NCI-H524 (cell line): ENCODE data around the gene OR10G8.
"Not testable (repeated sequence)": the region's sequence is repeated elsewhere in the genome, so short reads cannot be mapped to it uniquely, and the experiment has no call there.

Experiments
- DNase-seq, 2 experiments: peaks; one replicate each; lab custom pipeline; 2025; lab: John Stamatoyannopoulos, UW

Gene OR10G8, protein sequence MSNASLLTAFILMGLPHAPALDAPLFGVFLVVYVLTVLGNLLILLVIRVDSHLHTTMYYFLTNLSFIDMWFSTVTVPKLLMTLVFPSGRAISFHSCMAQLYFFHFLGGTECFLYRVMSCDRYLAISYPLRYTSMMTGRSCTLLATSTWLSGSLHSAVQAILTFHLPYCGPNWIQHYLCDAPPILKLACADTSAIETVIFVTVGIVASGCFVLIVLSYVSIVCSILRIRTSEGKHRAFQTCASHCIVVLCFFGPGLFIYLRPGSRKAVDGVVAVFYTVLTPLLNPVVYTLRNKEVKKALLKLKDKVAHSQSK

DNA sequence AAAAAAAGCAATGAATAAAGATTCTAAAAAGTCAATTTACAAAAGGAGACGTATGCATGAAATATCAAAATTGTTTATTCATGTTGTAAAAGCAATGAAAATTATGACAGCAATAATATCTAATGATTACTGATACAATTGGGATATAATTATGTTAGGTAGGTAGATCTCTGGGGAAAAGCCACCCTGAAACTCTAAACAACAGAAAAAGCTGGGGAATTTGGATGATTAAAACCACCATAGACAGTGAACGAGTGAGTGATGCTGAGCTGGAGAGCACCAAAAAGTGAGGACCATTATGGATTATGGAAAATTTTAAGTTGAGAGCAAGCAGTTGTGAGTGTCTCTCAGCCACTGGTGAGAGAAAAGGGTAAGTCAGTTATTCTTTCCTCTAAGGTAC lies at the start of gene OR10G8:
Gene OR10G8, plus strand, starts transcription at position 301 of the 400 bp plus-strand sequence. CDS start 2,825 bp downstream, outside the sequence.
- no peak for DNase-seq

DNA sequence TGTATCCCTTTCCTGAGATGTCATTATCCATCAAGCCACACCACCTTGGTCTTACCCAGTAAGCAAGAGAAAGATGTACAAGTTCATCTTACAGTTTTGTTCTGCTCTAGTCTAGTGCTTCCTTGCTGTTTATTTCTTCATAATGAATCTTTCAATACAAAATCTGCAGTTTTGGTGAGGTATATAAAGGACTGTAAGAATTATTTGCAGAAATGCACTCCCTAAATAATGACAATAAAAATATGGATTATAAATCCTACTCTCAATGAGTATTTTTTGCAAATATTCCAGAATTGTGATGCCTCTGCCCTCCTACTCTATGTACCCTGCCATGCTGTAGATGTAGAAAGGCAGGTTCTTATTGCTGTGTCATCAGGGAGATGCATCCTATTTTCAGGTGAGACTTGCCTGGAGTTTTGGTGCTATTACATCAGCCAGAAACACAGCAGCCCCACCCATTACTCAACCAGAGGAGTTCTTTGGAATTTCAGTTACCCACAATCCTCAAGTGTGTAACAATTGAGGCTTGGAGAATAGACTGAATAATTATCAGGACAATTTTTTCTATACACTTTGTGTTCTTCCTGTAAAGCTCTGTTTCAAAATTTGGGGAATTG lies 48.8 kb upstream of the OR10G8 start, which contains the start of gene OR10S1:
Gene OR10S1, minus strand, starts transcription at position 51 of the 617 bp plus-strand sequence. CDS start 117 bp downstream, outside the sequence.
- no peak for DNase-seq

DNA sequence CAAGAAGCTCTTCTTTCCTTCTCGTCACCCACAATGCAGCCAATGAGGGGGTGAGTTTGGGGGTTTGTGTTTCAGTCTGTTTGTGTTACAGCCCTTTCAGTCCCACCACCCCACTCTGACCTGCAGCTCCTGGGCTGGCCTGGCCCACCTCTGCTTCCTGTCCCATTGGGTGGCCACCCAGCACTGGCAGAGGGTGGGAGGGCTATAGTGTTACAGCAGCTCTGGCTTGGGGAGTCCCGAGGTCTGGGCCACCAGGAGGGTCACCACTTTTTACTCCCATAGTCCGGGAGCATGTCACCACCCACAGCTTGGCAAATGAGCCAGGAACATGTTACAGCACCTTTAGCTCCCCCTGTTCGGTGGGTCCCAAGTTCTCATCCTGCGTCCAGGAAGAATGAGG lies 47.3 kb upstream of the OR10G8 start:
- no peak for DNase-seq

DNA sequence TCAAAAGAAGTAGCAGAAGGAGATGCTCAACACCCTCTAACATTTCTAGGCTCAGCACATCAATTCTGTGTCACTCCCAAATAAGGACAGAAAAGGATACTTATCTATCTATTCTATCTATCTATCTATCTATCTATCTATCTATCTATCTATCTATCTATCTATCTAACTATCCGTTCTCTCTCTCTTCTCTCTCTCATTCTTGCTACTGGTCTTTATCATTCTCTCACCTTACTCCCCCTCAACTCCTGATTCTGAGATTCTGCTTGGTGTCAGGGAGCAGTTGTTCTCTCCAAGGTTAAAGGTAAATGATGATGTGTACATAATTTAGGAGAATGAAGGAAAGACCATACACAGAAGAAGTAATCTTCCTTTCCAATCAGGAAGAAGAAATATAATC lies 31.5 kb upstream of the OR10G8 start, which contains the start of gene OR10G6:
Gene OR10G6, minus strand, starts transcription at position 43 of the 400 bp plus-strand sequence. Its CDS starts 0 bp downstream, at position 43.
- no peak for DNase-seq

DNA sequence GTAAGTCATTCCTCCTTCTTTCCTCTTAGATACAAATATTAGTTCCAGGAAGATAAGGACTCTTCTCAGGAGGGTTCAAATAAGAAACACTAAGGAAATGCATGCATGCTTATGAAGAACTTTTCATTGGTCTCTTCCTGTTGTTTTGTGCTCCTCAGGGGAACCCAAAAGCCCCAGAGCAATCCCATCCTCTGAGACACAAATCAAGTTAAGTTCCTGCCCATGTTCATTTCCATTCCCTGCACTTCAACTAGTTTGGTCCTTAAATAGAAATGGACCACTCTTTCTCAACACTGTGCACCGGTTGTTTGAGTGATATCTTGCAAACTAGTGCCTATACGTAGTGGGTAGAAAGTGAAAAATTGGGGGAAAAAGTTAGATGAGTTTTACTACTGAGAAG lies 13.9 kb upstream of the OR10G8 start, which contains the start of gene OR10G4:
Gene OR10G4, plus strand, starts transcription at position 301 of the 400 bp plus-strand sequence. CDS start 2,578 bp downstream, outside the sequence.
- no peak for DNase-seq

DNA sequence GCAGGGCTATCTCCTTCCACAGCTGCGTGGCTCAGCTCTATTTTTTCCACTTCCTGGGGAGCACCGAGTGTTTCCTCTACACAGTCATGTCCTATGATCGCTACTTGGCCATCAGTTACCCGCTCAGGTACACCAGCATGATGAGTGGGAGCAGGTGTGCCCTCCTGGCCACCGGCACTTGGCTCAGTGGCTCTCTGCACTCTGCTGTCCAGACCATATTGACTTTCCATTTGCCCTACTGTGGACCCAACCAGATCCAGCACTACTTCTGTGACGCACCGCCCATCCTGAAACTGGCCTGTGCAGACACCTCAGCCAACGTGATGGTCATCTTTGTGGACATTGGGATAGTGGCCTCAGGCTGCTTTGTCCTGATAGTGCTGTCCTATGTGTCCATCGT lies 10.8 kb upstream of the OR10G8 start:
- not testable (repeated sequence) for DNase-seq

DNA sequence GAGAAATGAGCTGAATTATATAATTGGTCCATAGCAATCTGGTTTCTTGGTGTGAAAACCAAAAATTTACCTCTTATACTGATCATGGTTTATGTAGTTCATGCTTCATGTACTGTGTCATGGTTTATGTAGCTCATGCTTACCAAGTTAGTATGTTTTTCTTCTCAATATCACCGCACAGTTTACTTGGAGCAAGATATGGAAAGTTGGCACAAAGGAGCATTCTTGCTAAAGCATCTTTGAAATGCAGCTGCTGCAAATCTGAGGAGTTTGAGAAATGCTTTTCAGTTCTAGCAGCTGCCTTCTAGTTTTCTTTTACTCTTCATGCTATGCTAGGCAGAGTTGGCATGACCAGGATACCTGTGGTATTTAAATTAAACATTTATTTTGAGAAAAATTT lies 10.1 kb downstream of the OR10G8 start:
- DNase-seq = no peak

DNA sequence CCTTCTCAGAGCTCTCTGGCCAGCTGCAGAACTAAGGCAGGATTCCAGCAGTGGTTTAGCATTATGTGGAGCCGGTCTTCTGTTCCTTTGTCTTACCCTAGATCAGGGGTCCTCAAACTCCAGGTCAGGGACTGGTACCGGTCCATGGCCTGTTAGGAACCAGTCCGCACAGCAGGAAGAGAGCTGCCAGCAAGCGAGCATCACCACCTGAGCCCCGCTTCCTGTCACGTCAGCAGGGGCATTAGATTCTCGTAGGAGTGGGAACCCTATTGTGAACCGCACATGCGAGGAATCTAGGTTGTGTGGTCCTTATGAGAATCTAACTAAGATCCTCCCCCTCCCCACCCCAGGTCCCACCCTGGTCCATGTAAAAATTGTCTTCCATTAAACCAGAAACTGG lies 13.0 kb downstream of the OR10G8 start:
- DNase-seq = no peak

DNA sequence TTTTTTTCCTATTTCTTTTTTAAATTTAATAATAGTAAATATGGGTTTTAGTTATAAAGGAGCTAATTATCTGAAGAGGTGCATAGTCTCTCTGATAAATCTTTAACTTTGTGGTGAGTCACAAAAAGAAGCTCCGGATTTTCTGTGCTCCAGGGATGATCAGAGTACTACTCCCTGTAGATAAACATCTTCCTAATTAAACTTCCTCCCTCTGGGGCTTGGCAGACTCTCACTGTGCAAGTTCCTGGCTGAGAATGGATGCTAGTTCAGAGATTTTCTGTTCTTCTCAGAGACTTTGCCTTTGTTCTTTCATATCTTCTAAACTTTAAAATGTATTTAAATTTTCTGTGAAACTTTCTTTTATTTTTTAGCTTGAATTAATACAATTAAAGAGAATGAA lies 14.7 kb downstream of the OR10G8 start, which contains the start of gene OR10G7:
Gene OR10G7, minus strand, starts transcription at position 72 of the 400 bp plus-strand sequence. CDS start 2,324 bp downstream, outside the sequence.
- no peak for DNase-seq

DNA sequence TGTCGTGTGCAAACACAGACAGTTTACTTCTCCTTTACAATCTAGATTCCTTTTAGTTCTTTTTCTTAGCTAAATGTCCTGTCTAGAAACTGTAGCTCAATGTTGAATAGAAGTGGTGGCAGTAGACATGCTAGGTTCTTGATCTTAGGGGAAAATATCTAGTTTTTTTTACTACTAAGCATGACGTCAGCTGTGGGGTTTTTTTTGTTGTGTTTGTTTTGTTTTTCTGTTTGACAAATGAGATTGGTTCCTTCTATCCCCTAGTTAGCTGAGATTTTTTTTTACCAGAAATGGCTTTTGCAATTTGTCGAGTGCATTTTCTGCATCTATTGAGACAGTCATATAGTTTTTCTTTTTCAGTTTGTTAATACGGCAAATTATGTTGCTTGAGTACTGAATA lies 16.8 kb downstream of the OR10G8 start:
- no peak for DNase-seq

DNA sequence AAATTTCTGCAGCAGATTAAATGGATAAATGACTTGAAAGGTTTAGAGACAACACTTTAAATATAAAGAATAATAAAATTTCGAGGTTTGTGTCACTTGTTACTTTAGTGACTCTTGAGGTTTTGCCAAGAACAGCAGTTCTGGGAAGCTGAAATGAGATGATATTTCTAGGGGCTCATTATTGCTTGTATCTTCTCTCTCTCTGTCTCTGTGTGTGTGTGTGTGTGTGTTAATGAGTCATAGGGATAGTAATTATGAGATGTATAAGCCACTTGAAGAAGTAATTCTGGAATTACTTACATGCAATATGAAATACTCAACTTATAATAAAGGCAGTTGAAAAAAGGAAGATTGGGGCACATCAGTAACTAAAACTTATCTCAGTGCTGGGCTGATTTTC lies 24.1 kb downstream of the OR10G8 start:
- peak in 1 of 2 experiments; percentile 11 for DNase-seq

DNA sequence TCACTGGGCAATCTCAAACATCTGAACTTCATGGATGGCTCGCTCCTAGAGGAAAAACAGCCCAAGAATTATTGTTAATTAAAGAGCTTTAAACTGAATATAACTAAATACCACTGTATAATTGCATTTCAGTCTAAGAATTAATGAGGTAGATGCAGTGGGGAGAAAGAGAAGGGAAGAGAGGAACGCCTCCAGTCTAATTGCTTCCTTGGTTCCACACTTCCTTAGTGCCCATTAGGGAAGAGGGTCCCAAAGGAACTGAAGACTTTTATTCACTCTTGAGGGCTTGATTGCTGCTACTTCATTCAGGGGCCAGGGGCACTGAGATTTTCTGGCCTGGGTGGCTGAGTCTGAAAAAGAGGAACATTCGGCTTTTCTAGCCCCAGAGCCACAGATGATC lies 26.4 kb downstream of the OR10G8 start:
- DNase-seq = no peak

DNA sequence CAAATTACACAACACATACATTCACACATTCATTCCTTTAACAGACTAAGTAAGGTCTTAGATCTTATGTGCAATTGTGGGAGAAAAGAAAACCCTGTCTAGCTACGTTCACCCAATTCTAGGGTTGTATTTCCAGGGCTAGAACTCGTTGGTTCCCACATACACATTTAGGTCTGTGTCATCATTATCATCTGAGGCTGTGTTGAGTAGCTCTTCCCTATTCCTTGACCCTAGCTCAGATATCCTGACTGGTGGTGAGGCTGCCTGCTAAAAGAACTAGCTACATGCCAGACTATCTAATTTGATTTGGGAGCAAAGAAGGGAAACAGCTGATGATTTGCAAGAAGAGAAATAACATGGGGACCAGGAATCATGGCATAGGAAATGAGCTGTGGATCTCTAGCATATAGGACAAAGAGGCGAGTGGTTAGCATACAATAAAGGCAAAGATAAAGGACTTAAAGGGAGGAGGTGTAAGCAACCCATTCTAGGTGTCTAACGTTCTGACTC lies 42.1 kb downstream of the OR10G8 start:
- no peak for DNase-seq

DNA sequence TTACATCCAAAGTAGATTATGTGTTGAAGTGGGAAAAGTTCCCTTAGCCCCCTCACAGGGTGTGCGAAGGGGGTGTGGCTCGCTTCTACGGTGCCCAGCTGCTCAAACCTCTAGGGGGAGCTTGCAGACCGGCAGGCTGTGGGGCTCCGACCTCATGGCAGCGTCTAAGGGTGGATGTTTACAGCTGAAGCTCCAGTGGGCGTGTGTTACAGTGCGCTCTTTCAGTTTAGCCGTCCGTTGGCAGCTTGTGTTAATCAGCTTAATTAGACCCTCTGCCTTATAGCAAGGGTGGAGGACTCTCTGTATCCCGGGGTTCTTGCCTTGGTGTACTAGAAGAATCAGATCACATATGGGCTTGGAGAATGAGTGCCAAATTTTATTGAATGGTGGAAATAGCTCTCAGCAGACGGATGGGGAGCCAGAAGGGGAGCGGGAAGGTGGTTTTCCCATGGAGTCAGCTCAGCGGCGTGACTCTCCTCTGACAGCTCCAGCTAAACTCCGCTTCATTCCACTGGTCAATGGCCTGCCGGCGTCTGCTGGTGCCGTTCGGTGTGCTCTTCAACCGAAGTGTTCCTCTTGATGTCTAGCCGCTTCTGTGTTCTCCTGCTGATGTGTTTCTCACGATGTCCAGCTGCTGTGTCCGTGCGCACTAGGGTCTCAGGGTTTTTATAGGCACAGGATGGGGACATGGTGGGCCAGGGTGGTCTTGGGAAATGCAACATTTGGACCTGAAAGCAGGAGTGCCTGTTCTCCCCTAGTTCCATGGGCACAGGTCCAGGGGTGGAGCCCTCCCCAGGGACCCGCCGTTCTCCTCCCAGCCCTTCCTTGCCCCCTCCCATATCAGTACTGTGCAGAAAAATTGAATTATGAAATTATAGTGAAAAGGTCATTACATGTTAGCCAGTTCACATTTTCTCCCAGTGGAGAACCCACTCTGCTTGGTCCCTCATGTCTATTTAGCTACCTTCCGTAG lies 43.1 kb downstream of the OR10G8 start:
- peak; percentile 89 to 96 for DNase-seq

DNA sequence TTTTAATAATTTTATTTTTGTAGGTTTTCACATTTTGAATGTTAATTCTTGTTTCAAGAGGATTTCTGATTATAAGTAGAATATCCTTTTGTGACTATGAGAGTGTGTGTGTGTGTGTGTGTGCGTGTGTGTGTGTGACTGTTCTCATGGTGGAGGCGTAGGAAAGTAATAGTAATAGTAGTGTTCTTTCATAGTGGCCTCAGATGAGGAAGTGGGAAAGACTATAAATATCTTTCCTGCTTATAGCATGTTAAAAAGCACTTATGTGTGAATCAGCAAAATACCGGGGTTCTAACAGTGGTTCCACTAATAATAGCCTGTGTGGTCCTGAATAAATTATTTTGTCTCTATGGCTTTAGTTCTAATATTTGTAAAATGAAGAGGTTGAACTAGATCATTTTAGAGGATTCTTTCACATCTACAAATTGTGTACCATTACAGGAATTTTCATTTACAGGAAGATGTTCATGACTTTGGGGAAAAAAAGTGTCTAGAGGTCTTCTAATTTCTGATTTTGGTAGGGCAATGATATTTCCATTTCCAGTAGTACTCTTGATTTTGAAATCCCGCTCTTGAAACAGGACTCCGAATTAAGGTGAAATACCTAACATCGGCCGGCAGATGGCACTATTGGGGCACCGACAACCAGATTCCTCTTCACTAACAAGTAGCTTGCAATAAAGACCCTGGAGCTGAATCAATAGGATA lies 44.5 kb downstream of the OR10G8 start:
- peak; percentile 46 to 75 for DNase-seq

DNA sequence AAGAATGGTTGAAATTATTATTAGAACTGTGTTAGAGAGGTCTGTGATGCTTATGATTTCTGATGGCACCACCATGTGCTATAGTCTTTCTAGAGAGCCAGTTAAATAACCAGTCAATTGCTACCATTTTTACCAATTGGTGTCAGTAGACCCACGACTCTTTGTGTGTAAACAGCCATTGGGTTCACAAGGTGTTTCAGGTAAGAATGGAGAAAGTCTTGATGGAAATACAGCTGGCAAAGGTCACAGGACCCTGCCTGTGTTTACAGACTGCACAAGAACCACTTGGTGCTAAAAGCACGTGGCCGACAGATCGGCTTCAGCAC lies 45.0 kb downstream of the OR10G8 start:
- peak in 1 of 2 experiments; percentile 17 for DNase-seq

DNA sequence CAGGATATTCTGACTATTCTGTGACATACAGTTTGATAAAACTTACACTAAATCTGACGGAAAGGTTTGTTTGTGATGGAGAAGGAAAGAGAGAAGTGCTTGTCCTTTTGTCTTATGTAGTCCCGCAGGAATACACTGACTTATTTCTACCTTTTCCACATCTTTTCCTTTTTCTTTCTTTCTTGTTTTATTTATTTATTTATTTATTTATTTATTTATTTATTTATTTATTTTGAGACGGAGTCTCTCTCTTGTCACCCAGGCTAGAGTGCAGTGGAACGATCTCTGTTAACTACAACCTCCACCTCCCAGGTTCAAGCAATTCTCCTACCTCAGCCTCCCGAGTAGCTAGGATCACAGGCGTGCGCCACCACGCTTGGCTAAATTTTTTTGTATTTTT lies 45.5 kb downstream of the OR10G8 start:
- DNase-seq = no peak

DNA sequence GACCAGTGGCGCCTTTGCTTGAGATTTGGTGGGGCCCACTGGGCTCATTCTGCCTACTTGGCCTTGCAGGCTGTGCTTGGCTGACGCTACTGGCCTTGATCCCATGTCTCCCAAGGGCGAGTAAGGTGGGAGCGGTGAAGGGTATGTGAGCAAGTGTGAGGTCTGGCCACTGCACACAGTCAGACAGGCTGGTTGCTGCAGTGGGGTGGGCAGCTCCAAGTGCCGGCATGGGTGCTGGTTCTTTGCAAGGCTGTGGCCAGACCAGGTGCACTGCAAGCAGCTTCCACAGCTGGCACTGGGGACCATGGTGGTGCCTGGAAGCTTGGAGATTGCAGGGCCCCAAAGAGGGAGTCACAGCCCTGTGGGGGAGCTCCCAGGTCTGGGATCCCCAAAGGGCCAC lies 48.0 kb downstream of the OR10G8 start:
- no peak for DNase-seq

DNA sequence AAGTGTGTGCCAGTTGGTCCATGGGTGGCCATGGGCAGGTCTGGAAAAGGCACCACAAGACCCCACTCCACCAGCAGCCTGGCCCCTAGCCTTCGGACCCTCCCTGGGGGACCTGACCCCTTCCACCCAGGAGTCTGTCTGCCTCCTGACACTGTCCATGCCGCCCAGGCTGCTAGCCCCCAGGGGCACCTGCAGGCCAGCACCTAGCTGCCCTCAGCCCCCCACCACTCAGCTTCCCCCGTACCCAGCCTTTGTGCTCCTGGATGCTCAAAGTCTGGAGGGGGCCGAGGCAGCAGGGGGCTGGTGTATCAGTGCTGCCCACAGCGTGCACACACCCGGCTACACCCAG lies 48.9 kb downstream of the OR10G8 start:
- no peak for DNase-seq

DNA sequence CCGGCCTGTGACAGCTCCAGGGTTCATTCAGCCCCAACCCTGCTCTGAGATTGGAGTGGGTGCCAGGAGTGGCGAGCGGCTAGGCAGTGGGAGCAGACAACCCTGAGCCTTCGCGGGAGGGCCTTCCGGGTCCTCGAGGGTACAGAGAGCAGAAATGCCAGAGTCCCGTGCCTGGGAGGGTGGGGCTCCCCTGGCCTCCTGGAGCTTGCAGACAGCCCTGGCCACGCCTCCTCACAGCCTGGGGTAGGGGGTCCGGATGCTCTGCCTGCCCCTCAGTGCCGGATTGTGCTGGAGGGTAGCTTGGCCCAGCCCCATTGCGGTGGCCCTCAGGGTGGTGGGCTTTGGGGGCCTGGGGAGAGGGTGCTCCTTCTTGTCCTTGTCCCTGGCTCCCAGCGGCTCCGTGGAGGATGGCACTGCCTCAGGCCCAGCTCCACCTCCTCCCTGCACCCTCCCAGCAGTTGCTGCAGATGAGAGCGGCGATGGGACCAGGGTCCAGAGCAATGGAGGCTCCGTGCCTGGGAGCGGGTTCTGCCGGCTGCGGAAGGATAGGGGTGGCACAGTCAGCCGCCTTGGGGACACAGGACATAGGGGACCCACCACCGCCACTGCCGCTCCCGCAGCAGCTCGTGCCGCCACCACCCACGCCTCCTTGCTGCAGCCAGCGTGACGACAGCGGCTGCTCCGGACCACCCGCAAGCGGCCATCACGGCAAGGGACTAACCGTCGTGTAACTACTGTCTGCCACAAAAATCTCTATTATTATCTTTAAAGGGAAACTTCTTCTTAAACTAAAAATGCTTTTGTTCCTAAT lies 49.4 kb downstream of the OR10G8 start:
- peak; percentile 25 to 64 for DNase-seq
